Naive thymus-derived CD8-positive, alpha-beta T cell (primary cell): ENCODE measurements around the gene GRIN2C. TPM values are rescaled to one million over a fixed set of nuclear protein-coding genes. Genes with fewer than 3 reads are reported as not detected.

Experiments used
- ATAC-seq, 2 donors: fragments of 150-1000 bp; cut with Tn5 transposase in 1 of 2; sonication (Bioruptor Pico), chemical (Tn5 transposase) in 1 of 2; 1 replicate in 1 of 2; 2 replicates in 1 of 2; pipeline ENCODE4 v1.10.0; 2021; ENCODE audit warnings: mild to moderate bottlenecking in 2 of 2, moderate library complexity in 2 of 2
- POLR2A ChIA-PET: fragments of 350-600 bp; sonication (Branson Sonifier 250); formaldehyde crosslinking; loops from one replicate; lab custom pipeline; 2021; ENCODE audit warnings: antibody characterized with exemption; lab: Charles Lee
- DNase-seq, 10 donors: peaks; one replicate each; pipeline versions ENCODE4 v3.0.0 to v3.0.0-alpha.2; 2020 to 2022
- H3K27ac Mint-ChIP-seq, 10 donors: one replicate each; pipeline ENCODE4 v1.8.0; 2020 to 2022; ENCODE audit warnings: mild to moderate bottlenecking in 10 of 10, mixed read lengths in 10 of 10, moderate library complexity in 4 of 10, inconsistent platforms in 1 of 10
- H3K27me3 Mint-ChIP-seq, 5 donors: one replicate each; pipeline ENCODE4 v1.8.0; 2021 to 2022; ENCODE audit warnings: mixed read lengths in 5 of 5
- H3K36me3 Mint-ChIP-seq, 3 donors: one replicate each; pipeline ENCODE4 v1.8.0; 2020 to 2022; ENCODE audit warnings: mixed read lengths in 3 of 3, mild to moderate bottlenecking in 2 of 3, inconsistent platforms in 1 of 3
- H3K4me1 Mint-ChIP-seq, 4 donors: one replicate each; pipeline ENCODE4 v1.8.0; 2021 to 2022; ENCODE audit warnings: mixed read lengths in 4 of 4
- H3K4me3 Mint-ChIP-seq, 10 donors: one replicate each; pipeline ENCODE4 v1.8.0; 2020 to 2022; ENCODE audit warnings: mild to moderate bottlenecking in 10 of 10, mixed read lengths in 10 of 10, moderate library complexity in 6 of 10, inconsistent platforms in 1 of 10
- H3K9me3 Mint-ChIP-seq, 9 donors: one replicate each; pipeline ENCODE4 v1.8.0; 2020 to 2022; ENCODE audit warnings: mixed read lengths in 9 of 9, mild to moderate bottlenecking in 3 of 9, inconsistent platforms in 1 of 9, moderate library complexity in 1 of 9
- polyA plus RNA-seq, 3 donors: library from polyadenylated mRNA; unstranded; fragments of 300-500 nt; fragmentation: Illumina TruSeq; gene quantifications; one replicate each; pipeline ENCODE4 v1.2.3, GENCODE V29; 2021
- total RNA-seq, 8 experiments: library from RNA in 2 of 8; stranded (reverse) in 2 of 8; gene quantifications; one replicate each; pipeline ENCODE4 v1.2.3 and lab custom pipeline; 2021 to 2026

Gene GRIN2C
- total and polyA plus RNA-seq, 5 experiments from 2014 or later = 0.08 TPM; not detected in 3

- DNase-seq (no peak), ATAC-seq (no peak)
- no peak overlapping the region for H3K4me3 Mint-ChIP-seq
- peaks cover 0 to 41% (median 20%) of the 10 kb centered on the region in 3 donors for H3K36me3 Mint-ChIP-seq
- no peaks in the 10 kb centered on the region for H3K9me3 Mint-ChIP-seq
- POLR2A ChIA-PET = no interaction called here
- peaks cover 12 to 31% (median 18%) of the 10 kb centered on the region in 4 donors for H3K4me1 Mint-ChIP-seq
- H3K27me3 Mint-ChIP-seq = peaks cover 0 to 10% (median 5%) of the 10 kb centered on the region in 5 donors
- no peak overlapping the region for H3K27ac Mint-ChIP-seq
Measured at GRCh38 chr17:74838274-74838673, 21.4 kb downstream of the GRIN2C start.

- Mint-ChIP-seq H3K27me3 (peaks cover 0 to 6% (median 4%) of the 10 kb centered on the region in 5 donors), H3K9me3 (no peaks in the 10 kb centered on the region), H3K4me1 (peaks cover 12 to 27% (median 16%) of the 10 kb centered on the region in 4 donors), H3K27ac (no peak overlapping the region), H3K36me3 (peaks cover 0 to 42% (median 20%) of the 10 kb centered on the region in 3 donors), H3K4me3 (no peak overlapping the region)
- ATAC-seq (no peak), DNase-seq (no peak)
- POLR2A ChIA-PET = no interaction called here
Measured at GRCh38 chr17:74836691-74837467, 22.8 kb downstream of the GRIN2C start.

GRCh38 chr17:74836191-74836590 is 23.5 kb downstream of the GRIN2C start:
- DNase-seq (no peak), ATAC-seq (no peak)
- Mint-ChIP-seq H3K27me3 (peaks cover 0 to 5% (median 2%) of the 10 kb centered on the region in 5 donors), H3K27ac (no peak overlapping the region), H3K9me3 (no peaks in the 10 kb centered on the region), H3K36me3 (peaks cover 0 to 39% (median 20%) of the 10 kb centered on the region in 3 donors), H3K4me1 (peaks cover 8 to 21% (median 12%) of the 10 kb centered on the region in 4 donors), H3K4me3 (no peak overlapping the region)
- POLR2A ChIA-PET = no interaction called here

- POLR2A ChIA-PET = no interaction called here
- peaks cover 0 to 41% (median 30%) of the 10 kb centered on the region in 3 donors for H3K36me3 Mint-ChIP-seq
- H3K4me3 Mint-ChIP-seq = no peak overlapping the region
- no peaks in the 10 kb centered on the region for H3K9me3 Mint-ChIP-seq
- peaks cover 0 to 8% (median 0%) of the 10 kb centered on the region in 4 donors for H3K4me1 Mint-ChIP-seq
- ATAC-seq (no peak), DNase-seq (peak in 1 of 10 donors; percentile 10)
- no peak overlapping the region for H3K27ac Mint-ChIP-seq
- no peaks in the 10 kb centered on the region for H3K27me3 Mint-ChIP-seq
Measured at GRCh38 chr17:74833501-74834377, 25.9 kb downstream of the GRIN2C start.

- no peaks in the 10 kb centered on the region for H3K27me3 Mint-ChIP-seq
- DNase-seq (no peak), ATAC-seq (no peak)
- POLR2A ChIA-PET = no interaction called here
- peaks cover 0 to 8% (median 0%) of the 10 kb centered on the region in 4 donors for H3K4me1 Mint-ChIP-seq
- peak overlapping the region in 1 of 10 donors; percentile 44 for H3K27ac Mint-ChIP-seq
- H3K9me3 Mint-ChIP-seq = no peaks in the 10 kb centered on the region
- peaks cover 0 to 30% (median 26%) of the 10 kb centered on the region in 3 donors for H3K36me3 Mint-ChIP-seq
- no peak overlapping the region for H3K4me3 Mint-ChIP-seq
Measured at GRCh38 chr17:74832421-74832820, 27.3 kb downstream of the GRIN2C start.

GRCh38 chr17:74831444-74832146 is 28.1 kb downstream of the GRIN2C start:
- H3K4me1 Mint-ChIP-seq = peaks cover 0 to 8% (median 0%) of the 10 kb centered on the region in 4 donors

GRCh38 chr17:74830861-74831260 is 28.8 kb downstream of the GRIN2C start:
- H3K27ac Mint-ChIP-seq = no peak overlapping the region
- DNase-seq (no peak), ATAC-seq (no peak)
- H3K27me3 Mint-ChIP-seq = no peaks in the 10 kb centered on the region
- no peak overlapping the region for H3K4me3 Mint-ChIP-seq
- no peaks in the 10 kb centered on the region for H3K9me3 Mint-ChIP-seq
- peaks cover 0 to 6% (median 0%) of the 10 kb centered on the region in 4 donors for H3K4me1 Mint-ChIP-seq
- POLR2A ChIA-PET = no interaction called here
- peaks cover 0 to 21% (median 13%) of the 10 kb centered on the region in 3 donors for H3K36me3 Mint-ChIP-seq

More at GRCh38 chr17:74831444-74832146, 28.1 kb downstream of the GRIN2C start:
- Mint-ChIP-seq H3K4me3 (no peak overlapping the region), H3K27me3 (no peaks in the 10 kb centered on the region), H3K36me3 (peaks cover 0 to 28% (median 20%) of the 10 kb centered on the region in 3 donors), H3K27ac (no peak overlapping the region), H3K9me3 (no peaks in the 10 kb centered on the region)
- ATAC-seq = no peak
- POLR2A ChIA-PET = no interaction called here
- no peak for DNase-seq

- ATAC-seq = no peak
- H3K27me3 Mint-ChIP-seq = no peaks in the 10 kb centered on the region
- DNase-seq = no peak
- H3K4me3 Mint-ChIP-seq = no peak overlapping the region
- H3K27ac Mint-ChIP-seq = no peak overlapping the region
- H3K4me1 Mint-ChIP-seq = no peaks in the 10 kb centered on the region
- peaks cover 0 to 29% (median 18%) of the 10 kb centered on the region in 3 donors for H3K36me3 Mint-ChIP-seq
- POLR2A ChIA-PET = interaction anchor here (0.5 kb wide), 1 partner anchor 44 kb away, joined by 3 read pairs; no protein-coding TSS in a partner anchor
- H3K9me3 Mint-ChIP-seq = no peaks in the 10 kb centered on the region
Measured at GRCh38 chr17:74827800-74828199, 31.9 kb downstream of the GRIN2C start.

GRCh38 chr17:74825952-74826719 is 33.5 kb downstream of the GRIN2C start:
- Mint-ChIP-seq H3K9me3 (no peaks in the 10 kb centered on the region), H3K4me3 (no peak overlapping the region), H3K27ac (no peak overlapping the region), H3K27me3 (no peaks in the 10 kb centered on the region), H3K36me3 (peaks cover 0 to 36% (median 20%) of the 10 kb centered on the region in 3 donors), H3K4me1 (no peaks in the 10 kb centered on the region)
- POLR2A ChIA-PET = no interaction called here
- DNase-seq (no peak), ATAC-seq (no peak)

GRCh38 chr17:74824961-74825627 is 34.6 kb downstream of the GRIN2C start:
- POLR2A ChIA-PET = no interaction called here
- Mint-ChIP-seq H3K9me3 (no peaks in the 10 kb centered on the region), H3K4me3 (no peak overlapping the region), H3K27ac (no peak overlapping the region), H3K27me3 (no peaks in the 10 kb centered on the region), H3K36me3 (peaks cover 0 to 36% (median 13%) of the 10 kb centered on the region in 3 donors), H3K4me1 (no peaks in the 10 kb centered on the region)
- ATAC-seq = no peak
- no peak for DNase-seq

GRCh38 chr17:74822939-74823367 is 36.7 kb downstream of the GRIN2C start:
- Mint-ChIP-seq H3K27me3 (no peaks in the 10 kb centered on the region), H3K4me1 (no peaks in the 10 kb centered on the region), H3K4me3 (no peak overlapping the region), H3K36me3 (peaks cover 0 to 53% (median 17%) of the 10 kb centered on the region in 3 donors), H3K9me3 (no peaks in the 10 kb centered on the region), H3K27ac (no peak overlapping the region)
- POLR2A ChIA-PET = no interaction called here
- ATAC-seq (no peak), DNase-seq (no peak)
